Activated T-helper 1 cell treated with Interleukin-2 at 50 U/mL for 16 hours (primary cell): ENCODE data around the gene CDSN.
"Not testable (repeated sequence)": the region's sequence is repeated elsewhere in the genome, so short reads cannot be mapped to it uniquely, and the experiment has no call there.

Source experiments
- DNase-seq: peaks from one replicate; pipeline ENCODE4 v3.0.0-alpha.2; 2020; ENCODE audit warnings: low read depth

The CDSN gene

DNA sequence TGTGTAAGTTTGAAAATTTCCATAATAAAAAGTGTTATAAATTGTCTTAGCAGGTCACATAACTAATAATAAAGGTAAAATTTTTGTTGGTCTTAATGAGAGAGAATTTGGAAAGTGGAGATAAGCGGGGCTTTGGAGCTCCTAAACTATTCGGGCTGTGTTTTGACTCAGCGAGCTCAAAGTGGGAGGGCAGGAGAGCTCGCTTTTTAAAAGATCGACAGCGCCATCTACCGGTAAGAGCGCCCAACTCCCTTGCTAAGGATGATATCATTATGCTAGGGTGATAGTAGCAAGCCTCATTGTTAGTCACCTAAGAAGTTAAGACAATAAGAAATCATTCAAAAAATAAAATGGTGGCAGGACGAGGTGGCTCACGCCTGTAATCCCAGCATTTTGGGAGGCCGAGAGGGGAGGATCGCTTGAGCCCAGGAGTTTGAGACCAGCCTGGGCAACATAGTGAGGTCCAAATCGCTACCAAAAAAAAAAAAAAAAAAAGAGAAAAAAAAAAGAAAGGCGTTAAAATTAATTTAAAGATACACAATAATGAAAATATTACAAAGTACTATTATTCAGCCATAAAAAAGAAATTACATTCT is 32.7 kb downstream of the CDSN start:
- DNase-seq = peak; percentile 73

DNA sequence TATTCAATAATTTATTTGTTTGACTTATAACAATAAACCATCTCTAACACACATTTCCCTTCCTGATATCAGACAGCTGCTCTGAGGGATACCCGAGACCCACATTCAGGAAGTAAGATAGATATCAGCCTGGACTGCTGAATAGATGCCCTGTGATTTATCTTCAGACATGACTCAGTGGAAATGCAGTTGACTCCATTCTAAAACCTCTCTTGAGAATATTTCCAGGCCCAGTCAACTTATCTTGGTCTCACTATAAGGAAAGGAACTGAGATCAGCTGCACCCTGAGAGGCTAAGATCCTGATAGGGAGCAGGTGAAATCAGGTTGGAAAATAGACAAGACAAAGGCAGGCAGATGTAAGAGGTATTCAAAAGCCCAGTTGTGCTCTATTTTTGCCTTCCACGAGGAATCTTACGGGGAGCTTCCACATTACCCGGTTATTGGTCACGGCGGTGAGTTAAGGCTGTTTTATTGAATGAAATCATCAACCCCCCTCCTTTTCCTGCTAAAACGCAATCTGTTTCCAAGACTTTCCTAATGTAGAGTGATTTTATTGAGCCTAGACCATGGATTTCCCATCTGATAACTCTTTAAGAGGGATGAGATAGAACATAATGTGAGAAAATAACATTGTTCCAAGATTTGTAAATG is 33.3 kb downstream of the CDSN start:
- DNase-seq = no peak

DNA sequence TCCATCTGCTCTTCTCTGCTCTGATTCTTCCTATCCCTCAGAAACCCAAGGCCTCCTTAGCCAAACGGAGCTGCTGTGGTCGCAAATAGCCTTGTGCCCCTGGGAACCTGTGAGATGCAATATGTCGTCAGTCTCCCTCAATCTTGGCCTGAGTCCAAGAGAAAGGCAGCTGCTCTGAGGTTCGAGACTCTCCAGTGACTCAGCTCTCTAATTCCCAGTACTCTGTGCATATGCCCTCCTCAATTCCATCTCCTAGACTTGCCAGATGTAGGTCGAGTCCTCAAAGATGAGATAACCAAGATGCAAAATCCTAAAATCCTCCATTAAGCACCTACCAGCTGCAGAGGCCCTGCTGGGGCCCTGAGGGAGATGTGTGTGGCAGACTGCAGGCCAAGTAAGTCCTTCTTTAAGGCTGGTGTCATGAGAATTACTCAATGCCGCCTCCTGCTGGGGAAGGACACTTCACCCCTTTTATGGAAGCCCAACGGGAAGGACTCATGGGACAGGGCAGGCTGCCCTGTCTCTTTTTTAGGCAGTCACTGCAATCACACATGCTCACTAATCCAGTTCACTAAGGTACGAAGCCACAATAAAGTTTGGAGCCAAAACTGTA is 36.4 kb downstream of the CDSN start:
- no peak for DNase-seq

DNA sequence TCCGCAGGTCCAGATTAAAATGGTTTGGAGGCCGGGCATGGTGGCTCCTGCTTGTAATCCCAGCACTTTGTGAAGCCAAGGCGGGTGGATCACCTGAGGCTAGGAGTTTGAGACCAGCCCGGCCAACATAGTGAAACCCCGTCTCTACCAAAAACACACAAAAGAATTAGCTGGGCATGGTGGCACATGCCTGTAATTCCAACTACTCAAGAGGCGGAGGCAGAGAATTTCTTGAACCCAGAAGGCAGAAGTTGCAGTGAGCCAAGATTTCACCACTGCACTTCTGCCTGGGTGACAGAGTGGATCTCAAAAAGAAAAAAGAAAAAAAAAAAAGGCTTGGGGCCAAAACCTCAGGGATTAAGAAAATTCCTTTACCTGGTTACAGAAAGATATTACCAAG is 38.4 kb downstream of the CDSN start:
- DNase-seq = no peak

DNA sequence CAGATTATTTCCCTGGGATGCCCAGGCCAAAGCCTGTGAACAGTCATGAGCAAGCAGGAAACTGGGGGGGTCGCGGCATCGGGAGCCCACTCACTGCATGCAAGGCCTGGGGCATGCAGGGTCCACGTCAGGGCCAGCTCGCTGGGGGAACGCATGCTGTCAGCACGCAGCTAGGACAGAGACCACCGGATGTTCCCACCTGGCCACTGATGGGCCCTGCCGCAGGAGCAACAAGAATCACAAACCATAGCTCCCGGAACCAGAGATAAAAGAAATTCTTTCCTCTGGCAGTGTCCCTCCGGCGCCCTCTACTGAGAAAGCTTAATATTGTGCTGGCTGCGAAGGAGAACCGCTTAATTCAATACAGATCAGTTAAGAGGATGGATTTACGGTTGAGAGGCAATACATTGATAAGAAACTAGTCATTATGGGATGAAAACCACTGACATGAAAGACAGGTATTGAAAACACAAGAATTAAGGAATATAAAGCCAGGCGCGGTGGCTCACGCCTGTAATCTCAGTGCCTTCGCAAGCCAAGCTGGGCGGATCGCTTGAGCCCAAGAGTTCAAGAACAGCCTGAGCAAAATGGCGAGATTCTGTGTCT is 40.5 kb downstream of the CDSN start:
- peak; percentile 35 for DNase-seq

DNA sequence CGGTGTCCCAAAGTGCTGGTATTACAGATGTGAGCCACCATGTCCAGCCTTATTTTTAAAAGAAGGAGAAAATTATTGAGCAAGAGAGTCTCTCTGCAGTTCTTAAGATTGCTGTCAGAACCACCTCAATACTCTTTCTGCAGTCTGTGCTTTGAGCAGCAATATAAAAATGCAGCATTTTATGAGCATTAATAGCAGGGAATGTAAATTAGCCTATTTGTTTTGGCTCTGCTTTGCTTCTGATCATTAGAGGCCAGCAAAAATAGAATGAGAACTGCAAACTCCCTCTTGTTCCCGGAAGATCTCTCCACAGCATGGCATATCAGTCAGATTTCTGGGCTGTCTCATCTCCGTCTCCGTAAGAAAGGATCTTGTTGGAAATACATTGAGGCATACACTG is 43.6 kb downstream of the CDSN start:
- no peak for DNase-seq

DNA sequence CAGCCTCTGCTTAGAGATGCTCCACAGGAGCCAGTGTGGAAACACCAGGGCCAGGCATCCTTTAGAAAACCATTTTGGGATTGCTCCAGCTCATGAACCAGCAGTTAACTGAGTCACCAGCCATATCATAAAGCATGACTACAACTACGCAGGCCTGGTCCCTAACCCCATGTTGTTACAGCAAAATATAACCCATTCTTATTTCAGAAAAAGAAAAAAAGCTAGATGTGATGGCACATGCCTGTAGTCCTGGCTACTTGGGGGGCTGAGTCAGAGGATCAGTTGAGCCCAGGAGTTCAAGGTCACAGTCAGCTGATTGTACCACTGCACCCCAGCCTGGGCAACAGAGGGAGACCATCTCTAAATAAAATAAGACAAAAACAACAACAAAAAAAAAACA is 44.7 kb downstream of the CDSN start:
- no peak for DNase-seq

DNA sequence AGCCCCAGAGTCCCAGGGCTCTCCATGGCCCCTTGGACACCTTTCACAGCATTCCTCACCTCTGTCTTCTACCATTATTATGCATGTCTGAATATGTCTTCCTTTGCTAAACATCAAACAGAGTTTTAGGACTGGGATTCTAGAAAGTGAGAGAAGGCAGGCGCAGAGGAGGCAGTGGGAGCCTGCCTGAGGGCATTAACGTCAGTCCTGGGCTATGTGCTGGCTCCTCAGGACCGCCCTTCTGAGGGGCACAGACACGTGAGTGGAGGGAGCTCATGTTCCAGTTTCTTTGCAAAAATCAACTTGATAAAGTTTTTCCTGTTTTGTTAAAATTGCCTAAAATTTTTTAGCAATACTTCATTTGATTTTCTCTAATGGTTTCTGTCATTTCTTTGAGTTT is 45.8 kb downstream of the CDSN start:
- DNase-seq = no peak

DNA sequence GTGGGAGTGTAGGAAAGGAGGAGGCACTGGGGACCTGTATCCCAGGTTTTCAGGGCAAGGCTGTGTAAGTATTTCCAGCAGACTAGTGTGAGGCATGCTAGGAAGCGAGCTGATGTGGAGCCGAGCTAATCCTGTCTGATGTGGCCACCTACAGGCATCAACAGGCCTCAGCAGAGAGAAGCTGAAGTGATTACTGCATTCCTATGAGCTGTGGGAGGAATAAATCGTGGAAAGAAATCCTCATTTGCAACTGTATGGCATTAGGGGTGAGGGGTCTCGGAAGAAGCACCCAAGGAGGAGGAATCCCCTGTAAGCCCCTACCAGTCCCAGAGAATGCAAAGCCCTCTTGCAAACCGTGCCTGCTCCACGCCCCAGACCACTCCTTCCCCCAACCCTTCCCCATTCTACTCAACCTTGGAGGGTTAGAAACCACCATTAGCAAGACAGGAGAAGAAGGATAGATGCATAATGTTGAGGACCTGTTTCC is 49.5 kb downstream of the CDSN start:
- no peak for DNase-seq

DNA sequence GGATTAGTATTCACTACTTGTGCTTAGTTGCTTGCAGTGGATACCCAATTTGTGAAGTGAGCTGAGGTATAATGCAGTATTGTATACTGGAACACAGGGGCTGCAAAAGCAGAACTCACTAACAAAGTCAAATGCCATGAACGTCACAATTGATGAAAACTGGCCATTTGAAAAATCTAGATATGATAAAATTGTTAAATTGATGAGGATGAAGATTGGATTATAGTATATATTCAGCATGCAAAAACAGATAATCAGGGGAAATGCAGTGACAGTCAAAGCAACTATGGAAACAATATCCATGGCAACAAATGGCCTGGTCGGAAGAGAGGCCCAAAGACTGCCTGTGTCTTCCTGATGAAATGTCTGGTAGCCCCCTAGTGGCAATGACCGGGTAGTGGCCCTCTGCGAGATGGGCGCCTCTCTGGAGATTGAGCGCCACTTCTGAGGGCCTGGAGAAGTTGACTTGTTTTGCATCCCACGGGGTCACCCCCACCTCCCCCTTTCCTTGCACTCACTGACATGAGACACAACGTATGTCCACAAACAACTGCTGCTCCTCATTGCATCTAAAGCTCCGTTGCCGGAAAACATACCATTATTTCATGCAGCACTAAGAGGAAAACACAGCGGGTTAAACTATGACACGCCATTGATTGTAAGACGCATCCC is 51.4 kb downstream of the CDSN start:
- DNase-seq = peak; percentile 35

DNA sequence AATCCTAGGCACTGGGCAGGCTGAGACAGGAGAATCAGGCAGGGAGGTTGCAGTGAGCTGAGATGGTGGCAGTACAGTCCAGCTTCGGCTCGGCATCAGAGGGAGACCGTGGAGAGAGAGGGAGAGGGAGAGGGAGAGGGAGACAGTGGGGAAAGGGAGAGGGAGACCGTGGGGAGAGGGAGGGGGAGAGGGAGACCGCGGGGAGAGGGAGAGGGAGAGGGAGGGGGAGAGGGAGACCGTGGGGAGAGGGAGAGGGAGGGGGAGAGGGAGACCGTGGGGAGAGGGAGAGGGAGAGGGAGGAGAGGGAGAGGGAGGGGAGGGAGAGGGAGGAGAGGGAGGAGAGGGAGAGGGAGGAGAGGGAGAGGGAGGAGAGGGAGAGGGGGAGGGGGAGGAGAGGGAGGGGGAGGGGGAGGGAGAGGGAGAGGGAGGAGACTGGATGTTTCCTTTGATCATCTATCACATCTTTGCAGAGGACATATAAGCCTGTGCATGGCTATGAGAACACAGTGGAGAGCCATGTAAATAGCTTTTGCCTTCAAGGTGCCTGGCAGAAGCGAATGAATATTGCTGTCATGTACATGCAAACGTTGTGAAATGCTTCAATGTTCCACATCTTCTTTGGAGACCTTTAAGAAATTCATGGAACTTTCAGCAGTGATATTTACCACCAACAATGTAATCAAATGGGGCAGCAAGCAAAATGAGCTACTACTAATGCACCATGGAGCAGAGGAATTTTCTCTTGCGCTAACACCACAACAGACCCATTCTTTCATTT is 52.2 kb downstream of the CDSN start:
- DNase-seq = not testable (repeated sequence)

DNA sequence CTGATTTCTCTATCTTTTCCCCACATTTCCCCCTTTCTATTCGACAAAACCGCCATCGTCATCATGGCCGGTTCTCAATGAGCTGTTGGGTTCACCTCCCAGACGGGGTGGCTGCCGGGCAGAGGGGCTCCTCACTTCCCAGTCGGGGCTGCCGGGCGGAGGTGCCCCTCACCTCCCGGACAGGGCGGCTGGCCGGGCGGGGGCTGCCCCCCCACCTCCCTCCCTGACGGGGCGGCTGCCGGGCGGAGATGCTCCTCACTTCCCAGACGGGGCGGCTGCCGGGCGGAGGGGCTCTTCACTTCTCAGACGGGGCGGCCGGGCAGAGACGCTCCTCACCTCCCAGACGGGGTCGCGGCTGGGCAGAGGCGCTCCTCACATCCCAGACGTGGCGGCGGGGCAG is 53.2 kb downstream of the CDSN start:
- DNase-seq = not testable (repeated sequence)

DNA sequence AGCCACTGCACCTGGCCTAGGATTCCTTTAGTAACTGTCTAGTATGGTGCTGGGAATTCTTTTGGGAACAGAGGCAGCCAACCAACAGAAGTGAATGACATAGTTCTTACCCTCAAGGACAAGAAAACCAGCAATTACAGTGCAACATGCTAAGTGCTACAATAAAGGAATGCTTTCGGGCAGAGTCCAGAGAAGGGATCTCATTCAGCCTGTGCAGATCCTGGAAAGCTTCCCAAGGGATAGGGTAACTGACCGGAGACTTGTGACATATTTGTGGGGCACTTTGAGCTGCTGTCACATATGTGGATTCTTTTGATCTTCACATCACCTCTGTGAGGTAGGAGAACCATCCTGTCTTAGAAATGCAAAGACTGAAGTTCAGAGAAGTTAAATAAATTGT is 54.7 kb downstream of the CDSN start:
- no peak for DNase-seq
